Measurements from ENCODE around the gene METTL15.
"Not testable (repeated sequence)": the region's sequence is repeated elsewhere in the genome, so short reads cannot be mapped to it uniquely, and the experiment has no call there.

The METTL15 gene, protein sequence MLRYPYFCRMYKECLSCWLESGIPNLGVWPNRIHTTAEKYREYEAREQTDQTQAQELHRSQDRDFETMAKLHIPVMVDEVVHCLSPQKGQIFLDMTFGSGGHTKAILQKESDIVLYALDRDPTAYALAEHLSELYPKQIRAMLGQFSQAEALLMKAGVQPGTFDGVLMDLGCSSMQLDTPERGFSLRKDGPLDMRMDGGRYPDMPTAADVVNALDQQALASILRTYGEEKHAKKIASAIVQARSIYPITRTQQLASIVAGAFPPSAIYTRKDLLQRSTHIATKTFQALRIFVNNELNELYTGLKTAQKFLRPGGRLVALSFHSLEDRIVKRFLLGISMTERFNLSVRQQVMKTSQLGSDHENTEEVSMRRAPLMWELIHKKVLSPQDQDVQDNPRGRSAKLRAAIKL

DNA sequence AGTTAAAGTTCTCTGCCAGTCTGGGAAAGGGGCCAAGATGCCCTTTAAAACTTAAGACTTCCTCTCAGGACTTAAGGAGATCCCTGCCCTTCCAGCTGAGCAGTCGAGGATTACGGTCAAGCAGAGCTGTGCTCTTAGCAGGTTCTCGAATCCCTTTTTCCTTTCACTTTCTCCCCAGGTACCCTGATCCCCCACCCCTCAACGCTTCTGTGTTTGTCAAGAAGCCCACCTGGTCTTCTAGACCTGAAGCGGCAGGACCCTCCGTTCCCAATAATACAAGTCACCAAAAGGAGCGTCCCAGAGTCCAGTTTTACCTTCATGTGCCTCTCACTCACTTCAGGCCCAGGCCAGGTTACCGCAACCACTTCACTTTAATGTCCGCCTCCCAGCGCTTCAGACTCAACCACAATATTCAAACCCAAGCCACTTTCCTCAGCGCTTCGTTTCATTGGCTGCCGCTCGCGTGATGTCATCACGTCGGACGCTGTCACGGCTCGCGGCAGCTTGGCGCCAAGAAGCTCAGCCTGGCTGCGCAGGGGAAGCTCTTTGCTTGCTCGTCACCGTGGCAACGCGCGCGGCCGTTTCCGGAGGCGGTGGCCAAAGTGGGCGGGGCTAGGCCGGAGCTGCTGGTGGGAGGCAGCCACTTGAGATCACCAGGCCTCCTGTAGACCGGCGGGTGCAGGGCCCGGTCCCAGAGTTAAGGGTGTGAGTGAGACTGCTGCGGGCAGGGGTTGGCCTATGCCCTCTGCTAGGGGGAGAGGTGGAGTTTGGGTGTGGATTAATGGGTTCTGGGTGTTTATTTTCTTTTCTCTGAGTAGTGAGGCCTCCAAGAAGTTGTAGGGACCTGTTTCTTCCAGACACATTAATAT is at the start of gene METTL15, which contains the start of gene KIF18A:
METTL15 (plus strand) TSS at position 639 of the 869 bp plus-strand sequence. CDS start 4,947 bp downstream, outside the sequence.
KIF18A (minus strand) TSS at position 407 of the 869 bp plus-strand sequence. CDS start 10,209 bp downstream, outside the sequence.
- peak; percentile 97 to 100 (median 99) for DNase-seq

- DNase-seq: no peak
These were observed 36.9 kb upstream of the METTL15 start for GRCh38 chr11:28071305-28071704.

GRCh38 chr11:28072321-28072720 is 35.9 kb upstream of the METTL15 start:
- DNase-seq: no peak

DNA sequence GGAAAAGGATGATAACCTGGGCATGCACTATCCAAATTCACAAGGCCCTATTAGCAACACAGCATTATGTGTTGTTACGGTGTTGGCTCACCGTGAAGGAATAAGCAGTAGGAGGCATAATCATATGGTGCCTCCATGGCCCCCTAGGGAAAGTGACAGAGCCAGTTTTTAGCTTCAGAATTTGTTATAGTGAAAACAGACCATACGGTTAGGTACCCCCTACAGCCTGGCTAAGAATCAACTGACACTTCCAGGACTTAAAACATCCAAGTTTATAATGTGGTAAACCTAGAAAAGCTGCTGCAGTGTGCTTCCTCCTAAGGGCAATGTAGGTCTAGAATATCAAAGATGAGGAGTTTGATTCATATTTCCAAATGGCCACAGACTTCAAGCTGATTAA is 30.7 kb upstream of the METTL15 start:
- DNase-seq: peak in 2 of 3 experiments; percentile 4 to 33

- no peak for DNase-seq
These were observed 25.1 kb upstream of the METTL15 start for GRCh38 chr11:28083118-28083517.

DNA sequence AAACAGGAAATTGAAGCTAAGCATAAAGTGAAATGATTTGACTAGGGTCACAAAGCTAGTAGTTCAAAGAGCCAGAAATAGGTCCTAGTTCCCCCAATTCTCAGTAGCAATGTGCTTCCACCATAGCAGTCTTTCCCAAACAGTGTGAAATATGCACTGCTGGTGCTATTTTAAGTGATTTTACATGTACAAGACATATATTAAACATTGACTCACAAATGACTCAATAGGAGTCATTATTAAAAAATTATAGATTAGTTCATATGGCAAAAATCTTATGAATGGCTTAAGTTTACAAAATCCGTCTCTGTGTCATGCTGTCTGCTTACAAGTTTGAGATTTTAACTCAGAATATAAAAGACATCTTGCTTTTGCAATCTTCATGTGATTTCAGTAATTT is 21.6 kb upstream of the METTL15 start:
- DNase-seq: no peak

- not testable (repeated sequence) for DNase-seq
These were observed 21.0 kb upstream of the METTL15 start for GRCh38 chr11:28087192-28087591.

DNA sequence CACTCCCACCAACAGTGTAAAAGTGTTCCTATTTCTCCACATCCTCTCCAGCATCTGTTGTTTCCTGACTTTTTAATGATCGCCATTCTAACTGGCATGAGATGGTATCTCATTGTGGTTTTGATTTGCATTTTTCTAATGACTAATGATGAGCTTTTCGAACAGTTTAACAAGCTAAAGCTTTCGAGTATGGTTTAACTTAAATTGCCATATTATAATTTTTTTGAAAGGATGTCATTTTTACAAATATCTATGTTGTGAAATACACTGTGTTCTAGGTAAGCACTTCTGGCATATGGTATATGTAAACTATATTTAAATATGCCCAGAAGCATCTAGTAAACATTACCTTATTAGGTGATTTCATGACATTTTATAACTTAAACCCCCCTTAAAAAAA is 20.5 kb upstream of the METTL15 start:
- not testable (repeated sequence) for DNase-seq

DNA sequence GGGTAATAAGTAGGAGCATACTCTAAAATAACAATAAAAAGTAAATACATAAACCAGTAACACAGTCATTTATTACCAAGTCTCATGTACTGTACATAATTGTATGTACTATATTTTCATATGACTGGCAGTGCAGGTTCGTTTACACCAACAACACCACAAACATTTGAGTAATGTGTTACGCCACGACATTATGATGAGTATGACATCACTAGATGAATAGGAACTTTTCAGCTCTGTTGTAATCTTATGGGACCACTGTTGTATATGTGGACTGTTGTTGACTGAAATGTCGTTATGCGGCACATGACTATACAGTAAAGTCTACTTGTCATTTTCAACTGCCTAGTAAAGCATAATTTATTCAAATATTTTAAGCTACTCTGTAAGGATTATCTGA is 18.8 kb upstream of the METTL15 start:
- no peak for DNase-seq

GRCh38 chr11:28090052-28090749 is 18.0 kb upstream of the METTL15 start:
- DNase-seq: no peak

- no peak for DNase-seq
These were observed 15.4 kb upstream of the METTL15 start for GRCh38 chr11:28092786-28093185.

DNA sequence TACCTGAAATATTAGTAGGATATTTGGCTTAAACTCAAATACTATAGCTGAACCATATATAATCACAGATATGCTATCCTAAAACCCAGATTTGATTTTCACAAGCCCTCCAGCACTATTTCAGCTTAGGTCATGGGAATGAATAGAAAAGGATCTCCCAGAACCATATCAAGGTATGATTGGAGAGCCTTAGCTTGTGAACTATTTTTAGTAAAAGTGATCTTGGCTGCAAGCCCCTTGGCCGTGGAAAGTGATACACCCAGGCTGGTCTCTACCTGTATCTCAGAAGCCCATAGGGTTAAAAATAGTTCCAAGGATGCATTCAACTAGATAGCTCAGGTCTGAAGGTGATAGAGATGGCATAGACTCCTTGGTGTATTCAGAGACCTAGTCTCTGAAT is 9.9 kb upstream of the METTL15 start:
- DNase-seq: no peak

- no peak for DNase-seq
These were observed 8.5 kb upstream of the METTL15 start for GRCh38 chr11:28099715-28100114.

- no peak for DNase-seq
These were observed 7.5 kb upstream of the METTL15 start for GRCh38 chr11:28100665-28101064.

- not testable (repeated sequence) for DNase-seq
These were observed 5.9 kb upstream of the METTL15 start for GRCh38 chr11:28102300-28102699.

DNA sequence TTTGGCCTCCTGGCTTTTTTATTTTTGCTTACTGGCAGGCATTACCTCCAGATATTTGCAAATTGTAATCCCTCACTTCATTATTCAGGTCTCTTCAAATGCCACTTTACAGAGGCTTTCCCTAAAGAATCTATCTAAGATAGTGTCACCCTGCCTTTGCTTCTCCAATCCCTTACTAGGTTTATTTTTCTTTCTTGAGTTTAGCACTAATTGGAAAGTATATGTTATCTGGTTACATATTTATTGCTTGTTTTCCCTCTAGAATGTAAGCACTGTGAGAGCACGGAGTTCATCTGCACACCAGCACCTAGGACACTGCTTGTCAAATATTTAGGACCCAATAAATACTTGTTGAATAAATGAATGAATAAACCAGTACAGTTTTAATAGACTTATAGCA is 3.8 kb upstream of the METTL15 start:
- DNase-seq: no peak

DNA sequence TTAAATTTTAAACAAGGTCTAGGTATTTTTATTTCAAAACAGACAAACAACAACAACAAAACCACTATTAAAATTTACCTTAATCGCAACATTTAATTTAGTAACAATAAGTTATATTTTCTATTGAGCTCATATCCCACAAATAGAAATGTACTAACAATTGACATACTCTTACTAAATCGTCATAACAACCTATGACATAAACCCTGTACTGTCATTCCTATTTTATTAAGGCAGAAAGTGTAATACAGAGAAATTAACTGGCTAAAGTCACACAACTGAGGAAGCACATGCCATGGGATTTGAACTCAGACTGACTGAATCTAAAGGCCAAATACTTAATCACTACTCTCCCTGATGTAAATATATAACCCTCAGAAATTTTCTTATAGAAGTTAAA is 3.2 kb upstream of the METTL15 start:
- no peak for DNase-seq

DNA sequence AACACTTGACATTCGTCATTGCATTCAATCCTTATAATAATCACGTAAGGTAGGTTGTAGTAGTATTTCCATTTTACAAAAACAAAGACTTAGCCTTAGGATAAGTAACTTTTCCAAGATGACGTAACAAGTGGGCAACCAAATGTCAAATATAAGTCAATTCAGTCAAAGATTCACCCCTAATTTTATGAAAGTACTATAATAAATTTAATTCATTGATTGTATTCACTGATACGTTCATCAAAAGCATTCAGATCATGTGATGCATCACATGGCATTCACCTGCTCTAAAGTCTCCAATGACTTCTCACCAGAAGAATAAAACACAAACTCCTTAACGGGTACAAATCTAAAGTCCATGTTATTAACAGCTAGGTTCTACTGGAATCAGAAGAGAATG is 2.3 kb upstream of the METTL15 start:
- DNase-seq: no peak

- peak in 1 of 3 experiments; percentile 29 for DNase-seq
These were observed 1.7 kb upstream of the METTL15 start for GRCh38 chr11:28106353-28107043.

- DNase-seq: peak; percentile 61 to 84 (median 70)
These were observed 918 bp upstream of the METTL15 start for GRCh38 chr11:28107191-28107749.

- no peak for DNase-seq
These were observed 770 bp downstream of the METTL15 start for GRCh38 chr11:28108958-28109357.

Data from NCI-H1417 (cell line).